SH-SY5Y (cell line): ENCODE results near the gene CHFR.

Experiments
- GATA2 ChIP-seq: IDR thresholded peaks from 2 replicates; pipeline ENCODE4 v1.6.1; 2011; ENCODE audit warnings: mild to moderate bottlenecking, low read depth, low read length
- GATA3 ChIP-seq: IDR thresholded peaks from 2 replicates; pipeline ENCODE4 v1.6.1; 2011; ENCODE audit warnings: low read depth, mild to moderate bottlenecking, low read length, moderate library complexity

DNA sequence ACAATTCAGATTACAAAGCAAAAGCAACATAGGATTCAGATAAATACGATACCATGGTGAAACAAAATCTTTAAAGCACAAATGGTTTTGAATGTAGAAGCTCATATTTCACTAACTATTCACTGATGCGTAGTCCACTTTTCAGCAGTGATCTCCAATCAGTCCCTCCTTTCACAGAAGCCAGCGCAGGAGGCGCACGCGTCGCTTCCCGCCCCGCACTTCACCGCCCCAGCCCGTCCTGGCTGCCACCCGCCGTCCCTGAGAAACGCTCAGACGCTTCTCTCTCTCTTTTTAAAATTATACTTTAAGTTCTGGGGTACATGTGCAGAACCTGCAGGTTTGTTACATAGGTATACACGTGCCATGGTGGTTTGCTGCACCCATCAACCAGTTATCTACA is 19.8 kb upstream of the CHFR start:
- TF ChIP-seq GATA2, result no peak
- TF ChIP-seq GATA3, result no peak
